Lower lobe of right lung (tissue), 2 donors: Measurements from ENCODE around the gene MRPL51. TPM values are rescaled to one million over a fixed set of nuclear protein-coding genes. Genes with fewer than 3 reads are reported as not detected.
"Not testable (repeated sequence)": the region's sequence is repeated elsewhere in the genome, so short reads cannot be mapped to it uniquely, and the experiment has no call there.

Experiments
- ATAC-seq, 2 donors: fragments of 200-7000 bp; cut with Tn5 transposase; one replicate each; pipeline ENCODE4 v1.9.1; 2020 to 2022; ENCODE audit warnings: mild to moderate bottlenecking in 2 of 2, moderate library complexity in 2 of 2
- DNase-seq: peaks from one replicate; pipeline ENCODE4 v3.0.0-alpha.2; 2020
- H3K27ac ChIP-seq: fragments of 200-600 bp; one replicate; pipeline ENCODE4 v1.8.0; 2022
- H3K27me3 ChIP-seq: fragments of 200-600 bp; one replicate; pipeline ENCODE4 v1.8.0; 2022; ENCODE audit warnings: low read depth
- H3K36me3 ChIP-seq: fragments of 200-600 bp; one replicate; pipeline ENCODE4 v1.8.0; 2022; ENCODE audit warnings: mild to moderate bottlenecking
- H3K4me1 ChIP-seq: fragments of 200-600 bp; one replicate; pipeline ENCODE4 v1.8.0; 2022
- H3K4me3 ChIP-seq: fragments of 200-600 bp; one replicate; pipeline ENCODE4 v1.8.0; 2022; ENCODE audit warnings: mild to moderate bottlenecking
- H3K9me3 ChIP-seq: fragments of 200-600 bp; one replicate; pipeline ENCODE4 v1.8.0; 2022
- CTCF ChIP-seq: fragments of 200-600 bp; IDR thresholded peaks from one replicate; pipeline ENCODE4 v1.8.0; 2022; ENCODE audit warnings: antibody characterized with exemption, mild to moderate bottlenecking
- intact Hi-C: fragments of 100-400 bp; cut with DNase I; formaldehyde crosslinking; loops from one replicate; pipeline ENCODE4 v1.11.0; 2022
- total RNA-seq: library from RNA; stranded (reverse); fragmentation: NEBNext Ultra II Directional; extraction: Animal tissue kit (Norgen Biotek cat#: 25700); gene quantifications from one replicate; pipeline ENCODE4 v1.2.1, GENCODE V29; 2021
- donor health status: DM: no; HTN: yes; CAD: no; lungs with severe emphysema.

Gene MRPL51
- total RNA-seq, 1 donor from 2014 or later = 121 TPM

- intact Hi-C loops = no loop called here
- no peak overlapping the region for H3K27ac ChIP-seq
- no peak for DNase-seq
- H3K27me3 ChIP-seq = no peaks in the 10 kb centered on the region
- H3K4me1 ChIP-seq = peaks cover 4% of the 10 kb centered on the region
- peaks cover 55% of the 10 kb centered on the region for H3K36me3 ChIP-seq
- ATAC-seq = no peak
- H3K4me3 ChIP-seq = no peak overlapping the region
- H3K9me3 ChIP-seq = no peaks in the 10 kb centered on the region
- no peak for TF ChIP-seq CTCF
Measured at GRCh38 chr12:6500466-6500865, 7.4 kb upstream of the MRPL51 start.

- H3K27ac ChIP-seq, H3K9me3 ChIP-seq, ATAC-seq, H3K27me3 ChIP-seq, H3K4me3 ChIP-seq, DNase-seq, intact Hi-C loops: not testable (repeated sequence)
- Histone ChIP-seq H3K4me1 (peaks cover 23% of the 10 kb centered on the region), H3K36me3 (peaks cover 43% of the 10 kb centered on the region)
Measured at GRCh38 chr12:6497291-6497690, 4.2 kb upstream of the MRPL51 start.

GRCh38 chr12:6494968-6495367, 1.9 kb upstream of the MRPL51 start:
- Histone ChIP-seq H3K27me3 (no peaks in the 10 kb centered on the region), H3K4me1 (peaks cover 27% of the 10 kb centered on the region), H3K4me3 (peak overlapping the region; percentile 76), H3K27ac (no peak overlapping the region), H3K36me3 (peaks cover 40% of the 10 kb centered on the region), H3K9me3 (no peaks in the 10 kb centered on the region)
- intact Hi-C loops = no loop called here
- TF ChIP-seq CTCF = no peak
- DNase-seq (no peak), ATAC-seq (no peak)

- peak in 1 of 2 donors; percentile 1 for ATAC-seq
- H3K27ac ChIP-seq = peak overlapping the region; percentile 95
- intact Hi-C loops = no loop called here
- H3K36me3 ChIP-seq = peaks cover 33% of the 10 kb centered on the region
- no peak for DNase-seq
- no peaks in the 10 kb centered on the region for H3K27me3 ChIP-seq
- no peaks in the 10 kb centered on the region for H3K9me3 ChIP-seq
- H3K4me3 ChIP-seq = peak overlapping the region; percentile 76
- no peak for TF ChIP-seq CTCF
- peaks cover 27% of the 10 kb centered on the region for H3K4me1 ChIP-seq
Measured at GRCh38 chr12:6494258-6494743, 1.2 kb upstream of the MRPL51 start.

DNA sequence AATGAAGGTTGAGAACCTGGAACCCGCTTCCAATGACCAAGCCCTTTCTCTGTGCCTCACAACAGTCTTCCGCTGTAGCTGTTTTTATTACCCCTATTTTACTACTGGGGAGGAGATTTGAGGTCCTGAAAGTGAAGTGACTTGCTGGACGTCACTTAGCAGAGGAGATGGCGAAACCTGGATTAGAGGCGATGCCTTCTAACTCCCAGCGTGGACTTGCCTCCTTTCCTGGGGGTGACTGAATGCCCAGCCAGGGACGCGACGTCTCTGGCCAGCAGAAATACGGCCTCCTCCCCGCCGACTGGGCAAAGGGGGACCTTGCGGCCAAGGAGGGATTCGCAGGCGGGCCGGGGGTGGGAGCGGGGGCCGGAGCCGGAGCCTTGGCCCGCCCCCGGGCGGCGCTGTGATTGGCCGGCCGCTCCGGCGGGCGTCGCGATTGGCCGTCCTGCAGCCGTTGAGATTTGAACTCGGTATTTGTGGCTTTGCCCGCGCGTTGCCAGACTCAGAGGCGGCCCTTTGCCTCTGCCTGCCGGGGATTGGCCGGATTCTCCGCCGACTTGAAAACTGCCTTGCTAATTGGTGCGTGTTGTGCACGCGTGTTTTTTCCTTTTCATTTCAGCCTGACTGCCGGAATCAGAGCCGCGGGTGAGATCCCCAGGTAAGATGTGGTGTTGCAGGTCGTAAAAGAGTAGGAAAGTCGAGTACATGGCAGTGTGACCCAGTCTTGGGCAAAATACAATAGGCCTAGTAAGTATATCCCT, 615 bp upstream of the MRPL51 start, which contains the start of gene NCAPD2:
Gene NCAPD2 (plus strand): TSS at position 606 of the 761 bp plus-strand sequence. CDS start 997 bp downstream, outside the sequence.
- no peaks in the 10 kb centered on the region for H3K27me3 ChIP-seq
- DNase-seq (peak; percentile 97), ATAC-seq (peak; percentile 98 to 99)
- TF ChIP-seq CTCF = peak; percentile 49
- intact Hi-C loops = no loop called here
- H3K36me3 ChIP-seq = peaks cover 27% of the 10 kb centered on the region
- peak within 1 kb of the TSS; percentile 95 for H3K27ac ChIP-seq
- H3K9me3 ChIP-seq = no peaks in the 10 kb centered on the region
- H3K4me1 ChIP-seq = peaks cover 27% of the 10 kb centered on the region
- peak within 1 kb of the TSS; percentile 76 for H3K4me3 ChIP-seq

DNA sequence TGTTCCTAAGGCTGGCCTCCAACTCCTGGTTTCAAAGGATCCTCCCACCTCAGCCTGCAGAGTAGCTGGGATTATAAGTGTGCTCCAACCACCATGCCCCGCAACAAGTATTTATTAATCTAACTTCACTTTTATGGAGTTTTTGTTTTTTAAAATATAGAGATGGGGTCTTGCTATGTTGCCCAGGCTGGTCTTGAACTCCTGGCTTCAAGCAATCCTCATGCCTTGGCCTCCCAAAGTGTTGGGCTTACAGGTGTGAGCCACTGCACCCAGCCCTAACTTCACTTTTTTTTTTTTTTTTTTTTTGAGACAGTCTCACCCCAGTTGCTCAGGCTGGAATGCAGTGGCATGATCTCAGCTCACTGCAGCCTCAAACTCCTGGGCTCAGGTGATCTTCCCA, 2.4 kb downstream of the MRPL51 start:
- H3K4me3 ChIP-seq, ATAC-seq, intact Hi-C loops, DNase-seq, H3K27me3 ChIP-seq, H3K27ac ChIP-seq, H3K9me3 ChIP-seq, H3K36me3 ChIP-seq: not testable (repeated sequence)
- peaks cover 24% of the 10 kb centered on the region for H3K4me1 ChIP-seq
